DND-41 (cell line): ENCODE data around the gene IRF5.

Source experiments
- ATAC-seq: fragments of 200-7000 bp; cut with Tn5 transposase; 3 replicates; pipeline ENCODE4 v1.9.1; 2021; ENCODE audit warnings: low read depth; ENCODE audit not compliant: insufficient read depth
- DNase-seq: peaks from one replicate; pipeline ENCODE4 v3.0.0-alpha.2; 2020
- H2AFZ ChIP-seq: 2 replicates; pipeline ENCODE4 v1.6.0; 2012; ENCODE audit warnings: low read depth, low read length
- H3K27ac ChIP-seq: 2 replicates; pipeline ENCODE4 v1.5.1; 2012; ENCODE audit warnings: low read length, inconsistent platforms
- H3K27me3 ChIP-seq: fragments of 200-600 bp; sonication (generic); 2 replicates; pipeline ENCODE4 v1.6.0; 2012; ENCODE audit warnings: low read length, mild to moderate bottlenecking, inconsistent platforms; ENCODE audit not compliant: insufficient read depth, poor library complexity
- H3K36me3 ChIP-seq: 2 replicates; pipeline ENCODE4 v1.5.1; 2012; ENCODE audit warnings: low read length, inconsistent platforms; ENCODE audit not compliant: insufficient read depth
- H3K4me1 ChIP-seq: 2 replicates; pipeline ENCODE4 v1.5.1; 2012; ENCODE audit warnings: mild to moderate bottlenecking, low read length; ENCODE audit not compliant: insufficient read depth
- H3K4me2 ChIP-seq: 2 replicates; pipeline ENCODE4 v1.6.0; 2012; ENCODE audit warnings: mild to moderate bottlenecking, moderate library complexity, low read length, inconsistent platforms; ENCODE audit not compliant: insufficient read depth
- H3K4me3 ChIP-seq, 2 experiments: fragments of 200-600 bp in 1 of 2; shearing (Covaris generic) in 1 of 2; 2 replicates each; pipeline ENCODE4 v1.5.1; 2012 to 2016; ENCODE audit warnings: inconsistent platforms in 2 of 2, low read length in 2 of 2, mild to moderate bottlenecking in 2 of 2, low read depth in 1 of 2, moderate library complexity in 1 of 2
- H3K79me2 ChIP-seq: 2 replicates; pipeline ENCODE4 v1.6.0; 2012; ENCODE audit warnings: low read length, inconsistent platforms; ENCODE audit not compliant: insufficient read depth
- H3K9ac ChIP-seq: 2 replicates; pipeline ENCODE4 v1.6.0; 2012; ENCODE audit warnings: low read depth, mild to moderate bottlenecking, inconsistent platforms, low read length, moderate library complexity
- H3K9me3 ChIP-seq: 2 replicates; pipeline ENCODE4 v1.5.1; 2012; ENCODE audit warnings: low read length, moderate library complexity, mild to moderate bottlenecking, inconsistent platforms; ENCODE audit not compliant: insufficient read depth, severe bottlenecking
- H4K20me1 ChIP-seq: 2 replicates; pipeline ENCODE4 v1.6.0; 2012; ENCODE audit warnings: low read length; ENCODE audit not compliant: insufficient read depth
- EZH2 ChIP-seq: IDR thresholded peaks from 3 replicates; pipeline ENCODE4 v1.6.1; 2012; ENCODE audit warnings: borderline replicate concordance, low read depth, mild to moderate bottlenecking, moderate library complexity, low read length, inconsistent platforms; ENCODE audit not compliant: severe bottlenecking
- TF ChIP-seq, protein P1 (sequence below): IDR thresholded peaks from 2 replicates; pipeline ENCODE4 v1.5.1; 2012; ENCODE audit warnings: borderline replicate concordance, low read length, moderate library complexity, mild to moderate bottlenecking; ENCODE audit not compliant: poor library complexity, severe bottlenecking; ENCODE audit errors: extremely low read depth

Gene IRF5

DNA sequence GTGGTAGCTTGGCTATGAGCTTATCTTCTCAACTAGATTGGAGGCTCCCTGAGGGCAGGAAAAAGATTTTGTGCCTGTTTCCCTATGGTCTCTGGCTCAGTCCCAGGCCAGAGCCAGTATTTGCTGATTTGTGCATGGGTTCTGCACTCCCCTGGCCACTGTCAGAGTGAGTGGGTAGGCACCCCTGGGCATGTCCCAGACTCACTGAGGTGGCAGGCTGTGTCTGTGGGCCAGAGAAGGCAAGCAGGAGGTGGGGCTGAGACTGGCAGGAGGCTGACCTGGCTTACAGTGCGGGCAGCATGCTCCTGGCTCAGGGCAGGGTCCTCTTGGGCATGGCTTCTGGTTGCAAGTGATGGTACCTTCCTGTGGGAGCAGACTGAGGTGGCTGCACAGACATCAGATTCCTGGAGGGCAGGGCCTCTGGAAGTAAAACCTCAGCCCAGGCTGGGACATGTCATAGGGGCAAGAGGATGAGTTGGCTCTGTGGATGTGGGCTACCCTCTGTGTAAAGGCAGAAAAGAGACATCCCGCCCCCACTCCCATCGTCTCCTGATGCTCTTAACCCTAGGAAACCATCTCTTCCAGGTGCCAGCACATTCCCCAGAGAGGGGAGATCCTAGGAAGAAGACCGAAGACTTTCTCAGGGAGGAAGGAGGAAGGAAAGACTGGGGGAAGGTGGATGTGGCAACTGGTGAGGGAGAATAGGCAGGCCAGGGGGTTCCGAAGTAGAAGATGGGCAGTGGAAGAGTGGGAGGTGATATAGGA, 31.5 kb upstream of the IRF5 start:
- H3K4me3 ChIP-seq: no peak overlapping the region
- no peaks in the 10 kb centered on the region for H3K36me3 ChIP-seq
- no peaks in the 10 kb centered on the region for H3K9me3 ChIP-seq
- DNase-seq: no peak
- H3K27ac ChIP-seq: no peak overlapping the region
- 0 out of 2 replicates have a peak, but pooled peaks cover 3% of the 10 kb centered on the region for H3K4me1 ChIP-seq
- ATAC-seq: no peak
- H4K20me1 ChIP-seq: no peaks in the 10 kb centered on the region
- H3K79me2 ChIP-seq: no peaks in the 10 kb centered on the region
- no peak overlapping the region for H3K4me2 ChIP-seq
- H3K9ac ChIP-seq: no peak overlapping the region
- no peaks in the 10 kb centered on the region for H3K27me3 ChIP-seq
- H2AFZ ChIP-seq: no peak overlapping the region
- TF ChIP-seq EZH2: no peak
- TF ChIP-seq, protein P1, sequence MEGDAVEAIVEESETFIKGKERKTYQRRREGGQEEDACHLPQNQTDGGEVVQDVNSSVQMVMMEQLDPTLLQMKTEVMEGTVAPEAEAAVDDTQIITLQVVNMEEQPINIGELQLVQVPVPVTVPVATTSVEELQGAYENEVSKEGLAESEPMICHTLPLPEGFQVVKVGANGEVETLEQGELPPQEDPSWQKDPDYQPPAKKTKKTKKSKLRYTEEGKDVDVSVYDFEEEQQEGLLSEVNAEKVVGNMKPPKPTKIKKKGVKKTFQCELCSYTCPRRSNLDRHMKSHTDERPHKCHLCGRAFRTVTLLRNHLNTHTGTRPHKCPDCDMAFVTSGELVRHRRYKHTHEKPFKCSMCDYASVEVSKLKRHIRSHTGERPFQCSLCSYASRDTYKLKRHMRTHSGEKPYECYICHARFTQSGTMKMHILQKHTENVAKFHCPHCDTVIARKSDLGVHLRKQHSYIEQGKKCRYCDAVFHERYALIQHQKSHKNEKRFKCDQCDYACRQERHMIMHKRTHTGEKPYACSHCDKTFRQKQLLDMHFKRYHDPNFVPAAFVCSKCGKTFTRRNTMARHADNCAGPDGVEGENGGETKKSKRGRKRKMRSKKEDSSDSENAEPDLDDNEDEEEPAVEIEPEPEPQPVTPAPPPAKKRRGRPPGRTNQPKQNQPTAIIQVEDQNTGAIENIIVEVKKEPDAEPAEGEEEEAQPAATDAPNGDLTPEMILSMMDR: no peak

DNA sequence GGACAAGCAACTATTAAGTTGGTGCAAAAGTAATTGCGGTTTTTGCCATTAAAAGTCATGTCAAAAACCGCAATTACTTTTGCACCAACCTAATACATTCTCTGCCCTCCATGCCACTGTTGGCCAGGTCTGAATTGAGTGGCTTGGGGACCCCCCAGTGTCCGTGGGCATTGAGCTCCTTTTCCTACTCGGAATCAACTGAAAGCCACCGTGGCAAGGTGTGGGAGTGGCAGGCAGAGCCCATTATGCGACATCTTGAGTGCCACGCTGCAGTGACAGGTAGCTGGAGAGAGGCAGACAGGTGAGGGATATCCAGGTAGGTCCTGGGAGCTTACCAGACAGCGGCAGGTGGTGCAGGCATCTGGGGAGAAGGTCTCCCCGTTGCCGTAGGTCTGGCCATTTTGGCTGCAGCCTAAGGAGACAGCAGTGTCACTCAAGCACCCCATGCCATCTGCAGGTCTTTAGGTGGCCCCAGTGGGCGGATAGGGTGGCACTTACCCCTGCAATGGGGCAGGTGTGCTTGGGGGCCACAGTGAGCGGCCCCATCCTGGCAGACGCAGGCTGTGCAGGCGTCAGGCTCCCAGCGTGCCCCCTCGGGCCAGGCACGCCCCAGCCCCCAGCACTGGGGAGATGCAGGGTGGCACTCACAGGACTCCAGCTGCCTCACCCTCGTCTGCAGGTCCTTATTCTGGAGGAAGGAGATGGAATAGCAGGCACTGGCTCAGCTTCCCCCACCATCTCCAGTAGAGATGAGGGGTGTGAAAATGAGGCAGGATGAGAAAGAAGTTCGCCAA, 30.8 kb upstream of the IRF5 start:
- H3K27ac ChIP-seq: no peak overlapping the region
- H3K4me1 ChIP-seq: 0 out of 2 replicates have a peak, but pooled peaks cover 3% of the 10 kb centered on the region
- H3K27me3 ChIP-seq: no peaks in the 10 kb centered on the region
- no peaks in the 10 kb centered on the region for H3K79me2 ChIP-seq
- TF ChIP-seq, protein P1: no peak
- no peak for TF ChIP-seq EZH2
- H3K4me2 ChIP-seq: no peak overlapping the region
- H3K4me3 ChIP-seq: no peak overlapping the region
- no peak overlapping the region for H3K9ac ChIP-seq
- no peak overlapping the region for H2AFZ ChIP-seq
- DNase-seq (no peak), ATAC-seq (no peak)
- no peaks in the 10 kb centered on the region for H4K20me1 ChIP-seq
- H3K9me3 ChIP-seq: no peaks in the 10 kb centered on the region
- H3K36me3 ChIP-seq: no peaks in the 10 kb centered on the region

DNA sequence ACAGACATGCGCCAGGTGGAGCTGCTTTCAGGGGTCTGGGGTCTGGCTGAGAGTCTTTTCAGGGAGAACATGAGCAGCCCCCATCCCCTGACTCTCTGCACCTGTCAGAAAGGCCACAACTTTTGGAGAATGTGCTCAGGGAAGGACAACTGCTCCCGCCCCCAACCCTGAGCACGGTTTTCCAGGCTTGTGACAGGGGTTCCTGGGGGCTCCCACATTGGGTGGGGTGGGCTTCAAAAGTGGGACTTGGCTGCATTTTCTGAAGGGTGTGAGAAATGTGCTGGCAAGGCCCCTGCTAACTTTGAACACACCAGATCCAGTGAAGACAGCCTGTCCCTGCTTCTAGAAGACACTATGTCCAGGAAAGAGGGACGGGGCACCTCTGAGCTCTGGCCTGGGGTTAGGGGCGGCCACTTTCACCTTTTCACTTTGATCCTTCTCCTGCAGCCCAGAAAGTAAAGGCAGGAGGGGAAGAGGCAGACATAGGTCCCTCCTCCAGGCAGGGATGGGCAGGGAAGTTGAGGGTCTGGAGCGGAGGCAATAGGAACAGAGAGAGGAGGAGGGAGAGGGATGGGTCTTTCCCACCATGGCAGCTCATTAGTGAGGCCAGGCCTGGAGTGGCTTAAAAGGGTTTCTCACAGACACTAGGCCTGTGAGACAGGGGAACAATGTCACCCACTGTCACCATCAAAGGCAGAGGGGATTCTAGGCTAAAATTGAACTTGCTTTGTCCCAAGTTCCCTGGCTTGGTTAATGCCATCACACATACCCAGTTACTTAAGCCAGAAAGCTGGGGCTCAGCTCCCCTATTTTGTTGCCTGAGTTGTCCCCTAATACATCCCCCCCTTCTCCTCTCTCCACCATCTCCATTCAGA, 28.7 kb upstream of the IRF5 start:
- 0 out of 2 replicates have a peak, but pooled peaks cover 3% of the 10 kb centered on the region for H3K4me1 ChIP-seq
- no peak for DNase-seq
- H3K27ac ChIP-seq: no peak overlapping the region
- no peaks in the 10 kb centered on the region for H3K36me3 ChIP-seq
- no peak overlapping the region for H3K4me3 ChIP-seq
- H3K4me2 ChIP-seq: no peak overlapping the region
- no peaks in the 10 kb centered on the region for H3K79me2 ChIP-seq
- H3K27me3 ChIP-seq: no peaks in the 10 kb centered on the region
- H2AFZ ChIP-seq: no peak overlapping the region
- H4K20me1 ChIP-seq: no peaks in the 10 kb centered on the region
- no peak overlapping the region for H3K9ac ChIP-seq
- TF ChIP-seq, protein P1: no peak
- TF ChIP-seq EZH2: no peak
- H3K9me3 ChIP-seq: no peaks in the 10 kb centered on the region
- ATAC-seq: no peak
